D721Med (cell line): Measurements from ENCODE around the gene PDE6C.

Experiments
- DNase-seq: peaks from one replicate; pipeline ENCODE4 v3.0.0; 2011; ENCODE audit warnings: low spot score; ENCODE audit not compliant: insufficient read length
- FAIRE-seq: peaks from 2 replicates; lab custom pipeline; 2011; peaks lifted over from hg19 to GRCh38; lab: Jason Lieb, UNC
- CTCF ChIP-seq: IDR thresholded peaks from 2 replicates; pipeline ENCODE4 v1.5.1; 2012; ENCODE audit warnings: mild to moderate bottlenecking, control low read depth; ENCODE audit not compliant: insufficient read depth; ENCODE audit errors: missing control alignments

The PDE6C gene

GRCh38 chr10:93608421-93608820 lies 3.9 kb upstream of the PDE6C start:
- FAIRE-seq (no peak), DNase-seq (no peak)
- no peak for TF ChIP-seq CTCF

GRCh38 chr10:93613126-93613525 lies 789 bp downstream of the PDE6C start:
- DNase-seq, result no peak
- TF ChIP-seq CTCF, result no peak

GRCh38 chr10:93614101-93614825 lies 1.9 kb downstream of the PDE6C start:
- peak; percentile 32 for FAIRE-seq
- DNase-seq, result no peak

More at GRCh38 chr10:93613126-93613525, 789 bp downstream of the PDE6C start:
- FAIRE-seq, result no peak

GRCh38 chr10:93615576-93616235 lies 3.4 kb downstream of the PDE6C start:
- no peak for DNase-seq

More at GRCh38 chr10:93614101-93614825, 1.9 kb downstream of the PDE6C start:
- TF ChIP-seq CTCF, result no peak

GRCh38 chr10:93620925-93621324 lies 8.6 kb downstream of the PDE6C start:
- DNase-seq (no peak), FAIRE-seq (no peak)
- no peak for TF ChIP-seq CTCF

More at GRCh38 chr10:93615576-93616235, 3.4 kb downstream of the PDE6C start:
- TF ChIP-seq CTCF, result no peak
- FAIRE-seq, result no peak

GRCh38 chr10:93622942-93623341 lies 10.6 kb downstream of the PDE6C start:
- TF ChIP-seq CTCF, result no peak
- DNase-seq (no peak), FAIRE-seq (no peak)

- no peak for DNase-seq
- no peak for TF ChIP-seq CTCF
- FAIRE-seq, result no peak
Observed at GRCh38 chr10:93628858-93629257, 16.5 kb downstream of the PDE6C start.
